ENCODE measurements around the gene NHERF2. TPM values are rescaled to one million over a fixed set of nuclear protein-coding genes. Genes with fewer than 3 reads are reported as not detected.

The NHERF2 gene
- total and polyA plus RNA-seq, 5 donors from 2014 or later = 0.09 to 1.5 (median 0.27) TPM

DNA sequence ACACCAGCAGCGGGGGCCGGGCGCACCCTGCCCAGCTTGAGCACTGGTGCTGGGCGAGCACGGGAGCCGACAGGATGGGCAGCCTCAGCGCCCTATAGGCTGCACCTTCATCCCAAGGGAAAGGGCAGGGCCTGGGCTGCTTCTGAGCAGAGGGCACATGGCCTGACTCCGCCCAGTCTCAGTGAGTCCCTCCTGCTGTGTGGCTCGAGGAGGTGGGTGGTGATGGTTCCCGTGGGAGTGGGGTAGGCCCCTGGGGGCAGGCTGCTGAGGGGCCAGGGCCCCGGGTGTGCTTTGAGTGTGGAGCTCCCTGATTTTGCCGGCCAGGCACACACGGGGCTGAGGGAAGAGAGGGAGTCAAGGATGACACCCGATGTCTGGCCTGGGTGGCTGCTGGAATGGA is 59.0 kb downstream of the NHERF2 start:
- Histone ChIP-seq H3K27ac (ENCODE audit: insufficient read depth, low read length, poor library complexity, severe bottlenecking) (no peak overlapping the region), H3K27me3 (ENCODE audit: control insufficient read depth, insufficient read depth, low read length) (no peaks in the 10 kb centered on the region), H3K4me1 (ENCODE audit: control insufficient read depth, insufficient read depth, low read length, poor library complexity, severe bottlenecking) (no peaks in the 10 kb centered on the region), H3K9me3 (ENCODE audit: control insufficient read depth in 2 of 2, low read length in 2 of 2) (no peaks in the 10 kb centered on the region), H3K36me3 (ENCODE audit: control insufficient read depth, insufficient read depth, low read length) (peaks cover 19% of the 10 kb centered on the region), H3K4me3 (ENCODE audit: low read depth, low read length) (no peak overlapping the region)
- Mint-ChIP-seq H3K9me3 (no peaks in the 10 kb centered on the region), H3K4me1 (no peaks in the 10 kb centered on the region), H3K36me3 (peaks cover 4% of the 10 kb centered on the region), H3K4me3 (no peak overlapping the region), H3K27me3 (no peaks in the 10 kb centered on the region), H3K27ac (no peak overlapping the region)
- ATAC-seq (ENCODE audit: low read depth in 2 of 2) (no peak), DNase-seq (no peak)

DNA sequence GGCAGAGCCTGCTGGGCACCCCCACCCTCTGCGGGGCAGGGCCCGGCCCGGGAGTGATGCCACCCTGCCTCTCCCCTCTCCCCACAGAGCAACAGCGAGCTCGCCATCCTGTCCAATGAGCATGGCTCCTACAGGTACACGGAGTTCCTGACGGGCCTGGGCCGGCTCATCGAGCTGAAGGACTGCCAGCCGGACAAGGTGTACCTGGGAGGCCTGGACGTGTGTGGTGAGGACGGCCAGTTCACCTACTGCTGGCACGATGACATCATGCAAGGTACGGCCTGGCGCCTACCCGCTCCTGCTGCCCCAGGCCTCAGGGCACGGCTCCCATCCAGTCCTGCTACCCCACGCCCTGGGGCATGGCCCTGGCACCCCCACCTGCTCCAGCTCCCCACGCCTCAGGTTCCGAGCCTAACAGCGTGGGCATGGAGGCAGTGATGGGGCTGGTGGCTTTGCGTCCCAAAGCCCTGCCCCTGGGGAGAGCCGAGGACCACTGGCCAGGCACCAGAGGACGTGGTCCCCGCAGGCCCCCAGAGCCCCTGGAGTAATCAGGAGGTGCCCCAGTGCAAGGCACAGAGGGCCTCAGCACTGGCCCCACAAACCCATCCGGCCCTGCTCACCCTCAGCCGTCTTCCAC is 59.5 kb downstream of the NHERF2 start:
- no peaks in the 10 kb centered on the region for H3K4me1 ChIP-seq (ENCODE audit: control insufficient read depth, insufficient read depth, low read length, poor library complexity, severe bottlenecking)
- Mint-ChIP-seq H3K36me3 (peaks cover 4% of the 10 kb centered on the region), H3K4me3 (no peak overlapping the region), H3K27me3 (no peaks in the 10 kb centered on the region), H3K4me1 (no peaks in the 10 kb centered on the region), H3K27ac (no peak overlapping the region), H3K9me3 (no peaks in the 10 kb centered on the region)
- no peaks in the 10 kb centered on the region for H3K9me3 ChIP-seq (ENCODE audit: control insufficient read depth in 2 of 2, low read length in 2 of 2)
- DNase-seq (no peak), ATAC-seq (ENCODE audit: low read depth in 2 of 2) (no peak)
- no peaks in the 10 kb centered on the region for H3K27me3 ChIP-seq (ENCODE audit: control insufficient read depth, insufficient read depth, low read length)
- no peak overlapping the region for H3K27ac ChIP-seq (ENCODE audit: insufficient read depth, low read length, poor library complexity, severe bottlenecking)
- H3K36me3 ChIP-seq (ENCODE audit: control insufficient read depth, insufficient read depth, low read length) = peaks cover 19% of the 10 kb centered on the region
- no peak overlapping the region for H3K4me3 ChIP-seq (ENCODE audit: low read depth, low read length)

DNA sequence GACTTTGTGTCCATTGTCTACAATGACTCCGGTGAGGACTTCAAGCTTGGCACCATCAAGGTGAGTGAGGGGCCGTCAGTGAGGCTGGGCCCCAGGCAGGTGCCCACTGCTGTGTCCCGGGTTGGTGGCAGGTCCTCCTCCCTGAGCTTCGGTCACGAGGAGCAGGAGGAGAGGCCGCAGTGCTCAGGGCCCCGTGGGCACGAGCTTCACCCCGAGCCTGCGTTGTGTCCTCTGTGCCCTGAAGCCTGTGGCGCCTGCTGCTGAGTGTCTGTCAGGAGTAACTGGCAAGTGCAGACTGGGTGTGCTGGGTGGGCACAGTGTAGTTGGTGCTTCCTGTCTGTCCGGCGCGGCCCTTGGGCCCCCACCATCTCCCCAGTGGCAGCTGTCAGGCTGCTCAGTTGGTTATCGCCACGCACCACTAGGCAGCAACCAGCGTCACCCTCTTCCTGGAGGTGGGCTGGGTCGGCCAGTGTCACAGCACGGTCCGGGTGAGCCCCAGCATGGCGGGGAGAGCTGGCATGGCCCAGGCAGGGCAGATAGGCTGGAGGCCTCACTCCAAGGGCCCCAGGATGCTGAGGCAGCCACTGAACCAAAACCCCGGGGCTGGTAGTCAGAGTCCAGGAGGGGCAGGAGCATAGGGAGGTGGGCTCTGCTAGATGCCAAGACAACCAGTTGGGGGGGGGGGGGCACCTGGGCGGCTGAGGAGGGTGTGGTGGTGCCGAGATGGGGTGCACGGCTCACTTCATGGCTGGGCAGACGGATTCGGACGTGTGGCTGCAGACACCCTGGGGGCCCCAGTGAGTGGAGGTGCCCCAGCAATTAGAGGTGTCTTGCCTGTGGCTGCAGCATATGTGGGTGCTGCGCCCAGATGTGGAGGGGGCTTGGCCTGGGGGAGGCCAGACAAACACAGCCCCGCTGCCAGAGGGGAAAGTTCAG is 60.4 kb downstream of the NHERF2 start:
- Mint-ChIP-seq H3K27ac (peak overlapping the region in 1 of 3 donors; percentile 63), H3K4me3 (peak overlapping the region in 1 of 4 donors; percentile 15), H3K27me3 (no peaks in the 10 kb centered on the region), H3K4me1 (no peaks in the 10 kb centered on the region), H3K9me3 (no peaks in the 10 kb centered on the region), H3K36me3 (peaks cover 4% of the 10 kb centered on the region)
- Histone ChIP-seq H3K4me1 (ENCODE audit: control insufficient read depth, insufficient read depth, low read length, poor library complexity, severe bottlenecking) (no peaks in the 10 kb centered on the region), H3K27me3 (ENCODE audit: control insufficient read depth, insufficient read depth, low read length) (no peaks in the 10 kb centered on the region), H3K27ac (ENCODE audit: insufficient read depth, low read length, poor library complexity, severe bottlenecking) (no peak overlapping the region), H3K4me3 (ENCODE audit: low read depth, low read length) (no peak overlapping the region), H3K9me3 (ENCODE audit: control insufficient read depth in 2 of 2, low read length in 2 of 2) (no peaks in the 10 kb centered on the region), H3K36me3 (ENCODE audit: control insufficient read depth, insufficient read depth, low read length) (peaks cover 19% of the 10 kb centered on the region)
- ATAC-seq (ENCODE audit: low read depth in 2 of 2) = no peak
- DNase-seq = no peak

DNA sequence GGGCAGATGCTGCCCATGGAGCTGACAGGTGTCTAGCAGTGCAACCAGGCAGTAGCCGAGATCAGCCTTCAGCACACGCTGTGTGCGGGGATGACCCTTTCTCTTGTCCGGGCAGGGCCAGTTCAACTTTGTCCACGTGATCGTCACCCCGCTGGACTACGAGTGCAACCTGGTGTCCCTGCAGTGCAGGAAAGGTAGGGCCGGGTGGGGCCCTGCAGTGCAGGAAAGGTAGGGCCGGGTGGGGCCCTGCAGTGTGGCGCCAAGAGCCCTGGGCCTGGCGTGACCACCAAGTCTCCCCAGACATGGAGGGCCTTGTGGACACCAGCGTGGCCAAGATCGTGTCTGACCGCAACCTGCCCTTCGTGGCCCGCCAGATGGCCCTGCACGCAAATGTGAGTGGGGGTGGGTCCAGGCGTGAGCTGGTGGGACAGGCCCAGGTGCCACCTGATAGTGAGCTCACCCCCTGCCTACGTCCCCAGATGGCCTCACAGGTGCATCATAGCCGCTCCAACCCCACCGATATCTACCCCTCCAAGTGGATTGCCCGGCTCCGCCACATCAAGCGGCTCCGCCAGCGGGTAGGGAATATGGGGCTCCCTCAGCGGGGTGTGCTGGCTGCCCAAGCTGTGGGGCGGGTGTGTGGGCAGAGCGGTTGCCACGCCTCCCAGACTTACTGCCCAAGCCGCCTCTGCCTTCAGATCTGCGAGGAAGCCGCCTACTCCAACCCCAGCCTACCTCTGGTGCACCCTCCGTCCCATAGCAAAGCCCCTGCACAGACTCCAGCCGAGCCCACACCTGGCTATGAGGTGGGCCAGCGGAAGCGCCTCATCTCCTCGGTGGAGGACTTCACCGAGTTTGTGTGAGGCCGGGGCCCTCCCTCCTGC is 61.3 kb downstream of the NHERF2 start:
- no peak overlapping the region for H3K27ac Mint-ChIP-seq
- H3K4me3 ChIP-seq (ENCODE audit: low read depth, low read length) = no peak overlapping the region
- no peaks in the 10 kb centered on the region for H3K9me3 Mint-ChIP-seq
- no peaks in the 10 kb centered on the region for H3K4me1 Mint-ChIP-seq
- H3K27me3 ChIP-seq (ENCODE audit: control insufficient read depth, insufficient read depth, low read length) = no peaks in the 10 kb centered on the region
- no peaks in the 10 kb centered on the region for H3K27me3 Mint-ChIP-seq
- H3K27ac ChIP-seq (ENCODE audit: insufficient read depth, low read length, poor library complexity, severe bottlenecking) = no peak overlapping the region
- no peak for ATAC-seq (ENCODE audit: low read depth in 2 of 2)
- peaks cover 19% of the 10 kb centered on the region for H3K36me3 ChIP-seq (ENCODE audit: control insufficient read depth, insufficient read depth, low read length)
- H3K4me3 Mint-ChIP-seq = peak overlapping the region in 1 of 4 donors; percentile 15
- H3K36me3 Mint-ChIP-seq = no peaks in the 10 kb centered on the region
- H3K9me3 ChIP-seq (ENCODE audit: control insufficient read depth in 2 of 2, low read length in 2 of 2) = no peaks in the 10 kb centered on the region
- H3K4me1 ChIP-seq (ENCODE audit: control insufficient read depth, insufficient read depth, low read length, poor library complexity, severe bottlenecking) = no peaks in the 10 kb centered on the region
- DNase-seq = no peak

Other genes starting within 250 kb of the NHERF2 start
Only the 30 nearest of the 31 such genes appear.
- 41.6 TPM for gene NUBP2, start 243.9 kb upstream of the NHERF2 start, total RNA-seq
- gene NUBP2, start 243.9 kb upstream of the NHERF2 start, polyA plus RNA-seq = 100 to 1,000 TPM in 1 of 4 donors, 10 to 100 TPM in 3; 88.8 to 104 (median 96.6) TPM
- gene IGFALS, start 233.2 kb upstream of the NHERF2 start, total RNA-seq = 0.84 TPM
- gene IGFALS, start 233.2 kb upstream of the NHERF2 start, polyA plus RNA-seq = under 1 TPM in 1 of 4 donors, not detected in 3; 0.24 TPM
- gene HAGH, start 200.1 kb upstream of the NHERF2 start, total RNA-seq = 36.1 TPM
- 10 to 100 TPM; 42.1 to 69.1 (median 48.9) TPM for gene HAGH, start 200.1 kb upstream of the NHERF2 start, polyA plus RNA-seq
- gene FAHD1, start 199.7 kb upstream of the NHERF2 start, total RNA-seq = 4.5 TPM
- gene FAHD1, start 199.7 kb upstream of the NHERF2 start, polyA plus RNA-seq = 10 to 100 TPM; 16.3 to 25.8 (median 22.4) TPM
- gene MEIOB, start 154.7 kb upstream of the NHERF2 start, total RNA-seq = not detected
- gene MEIOB, start 154.7 kb upstream of the NHERF2 start, polyA plus RNA-seq = not detected
- not detected for gene HS3ST6, start 108.5 kb upstream of the NHERF2 start, total RNA-seq
- not detected for gene HS3ST6, start 108.5 kb upstream of the NHERF2 start, polyA plus RNA-seq
- gene MSRB1, start 83.7 kb upstream of the NHERF2 start, total RNA-seq = 8.3 TPM
- gene MSRB1, start 83.7 kb upstream of the NHERF2 start, polyA plus RNA-seq = 10 to 100 TPM; 25.0 to 50.9 (median 32.8) TPM
- gene RPL3L, start 72.2 kb upstream of the NHERF2 start, total RNA-seq = not detected
- gene RPL3L, start 72.2 kb upstream of the NHERF2 start, polyA plus RNA-seq = not detected
- 65.1 TPM for gene NDUFB10, start 67.4 kb upstream of the NHERF2 start, total RNA-seq
- 100 to 1,000 TPM; 192 to 288 (median 204) TPM for gene NDUFB10, start 67.4 kb upstream of the NHERF2 start, polyA plus RNA-seq
- 2,223 TPM for gene RPS2, start 62.1 kb upstream of the NHERF2 start, total RNA-seq
- 1,000 to 10,000 TPM; 4,615 to 6,441 (median 5,598) TPM for gene RPS2, start 62.1 kb upstream of the NHERF2 start, polyA plus RNA-seq
- gene RNF151, start 60.0 kb upstream of the NHERF2 start, total RNA-seq = not detected
- gene RNF151, start 60.0 kb upstream of the NHERF2 start, polyA plus RNA-seq = not detected
- gene TBL3, start 54.8 kb upstream of the NHERF2 start, total RNA-seq = 25.3 TPM
- gene TBL3, start 54.8 kb upstream of the NHERF2 start, polyA plus RNA-seq = 10 to 100 TPM; 48.0 to 60.0 (median 53.9) TPM
- 0.47 TPM for gene NOXO1, start 45.4 kb upstream of the NHERF2 start, total RNA-seq
- under 1 TPM in 2 of 4 donors, not detected in 2; 0.16 to 0.35 TPM for gene NOXO1, start 45.4 kb upstream of the NHERF2 start, polyA plus RNA-seq
- 18.4 TPM for gene GFER, start 42.7 kb upstream of the NHERF2 start, total RNA-seq
- 10 to 100 TPM; 30.5 to 45.5 (median 36.5) TPM for gene GFER, start 42.7 kb upstream of the NHERF2 start, polyA plus RNA-seq
- 3.2 TPM for gene SYNGR3, start 36.9 kb upstream of the NHERF2 start, total RNA-seq
- 1 to 10 TPM in 2 of 4 donors, under 1 TPM in 1, not detected in 1; 0.82 to 1.8 (median 1.1) TPM for gene SYNGR3, start 36.9 kb upstream of the NHERF2 start, polyA plus RNA-seq
- gene ZNF598, start 17.1 kb upstream of the NHERF2 start, total RNA-seq = 48.2 TPM
- gene ZNF598, start 17.1 kb upstream of the NHERF2 start, polyA plus RNA-seq = 1 to 10 TPM; 1.8 to 3.1 (median 2.9) TPM
- not detected for gene NPW, start 7.1 kb upstream of the NHERF2 start, total RNA-seq
- gene NPW, start 7.1 kb upstream of the NHERF2 start, polyA plus RNA-seq = not detected
- 15.0 TPM for gene NTHL1, start 20.9 kb downstream of the NHERF2 start, total RNA-seq
- gene NTHL1, start 20.9 kb downstream of the NHERF2 start, polyA plus RNA-seq = 10 to 100 TPM; 24.7 to 52.7 (median 38.4) TPM
- 133 TPM for gene TSC2, start 21.1 kb downstream of the NHERF2 start, total RNA-seq
- 10 to 100 TPM; 22.7 to 26.6 (median 26.4) TPM for gene TSC2, start 21.1 kb downstream of the NHERF2 start, polyA plus RNA-seq
- 86.1 TPM for gene PKD1, start 109.0 kb downstream of the NHERF2 start, total RNA-seq
- gene PKD1, start 109.0 kb downstream of the NHERF2 start, polyA plus RNA-seq = 1 to 10 TPM; 1.4 to 4.4 (median 2.6) TPM
- not detected for gene RAB26, start 121.7 kb downstream of the NHERF2 start, total RNA-seq
- gene RAB26, start 121.7 kb downstream of the NHERF2 start, polyA plus RNA-seq = 1 to 10 TPM in 2 of 4 donors, under 1 TPM in 2; 0.38 to 1.2 (median 0.93) TPM
- gene TRAF7, start 128.9 kb downstream of the NHERF2 start, total RNA-seq = 33.4 TPM
- 1 to 10 TPM; 4.0 to 7.3 (median 4.8) TPM for gene TRAF7, start 128.9 kb downstream of the NHERF2 start, polyA plus RNA-seq
- not detected for gene CASKIN1, start 169.7 kb downstream of the NHERF2 start, total RNA-seq
- gene CASKIN1, start 169.7 kb downstream of the NHERF2 start, polyA plus RNA-seq = not detected
- gene MLST8, start 178.6 kb downstream of the NHERF2 start, total RNA-seq = 23.5 TPM
- gene MLST8, start 178.6 kb downstream of the NHERF2 start, polyA plus RNA-seq = 10 to 100 TPM; 20.9 to 31.1 (median 24.3) TPM
- 10.9 TPM for gene BRICD5, start 184.0 kb downstream of the NHERF2 start, total RNA-seq
- under 1 TPM in 2 of 4 donors, not detected in 2; 0.08 to 0.33 TPM for gene BRICD5, start 184.0 kb downstream of the NHERF2 start, polyA plus RNA-seq
- gene PGP, start 187.9 kb downstream of the NHERF2 start, total RNA-seq = 14.2 TPM
- gene PGP, start 187.9 kb downstream of the NHERF2 start, polyA plus RNA-seq = 10 to 100 TPM in 2 of 4 donors, 1 to 10 TPM in 2; 6.1 to 13.4 (median 8.8) TPM
- 38.7 TPM for gene E4F1, start 196.7 kb downstream of the NHERF2 start, total RNA-seq
- 10 to 100 TPM; 11.6 to 15.7 (median 14.4) TPM for gene E4F1, start 196.7 kb downstream of the NHERF2 start, polyA plus RNA-seq
- 0.37 TPM for gene DNASE1L2, start 209.5 kb downstream of the NHERF2 start, total RNA-seq
- not detected for gene DNASE1L2, start 209.5 kb downstream of the NHERF2 start, polyA plus RNA-seq
- gene ECI1, start 224.7 kb downstream of the NHERF2 start, total RNA-seq = 23.4 TPM
- gene ECI1, start 224.7 kb downstream of the NHERF2 start, polyA plus RNA-seq = 10 to 100 TPM; 49.0 to 62.8 (median 56.2) TPM
- 189 TPM for gene RNPS1, start 241.2 kb downstream of the NHERF2 start, total RNA-seq
- gene RNPS1, start 241.2 kb downstream of the NHERF2 start, polyA plus RNA-seq = 100 to 1,000 TPM; 189 to 230 (median 218) TPM

Data from CD4-positive, CD25-positive, alpha-beta regulatory T cell (primary cell).